HG03280 (cell line): ENCODE results near the gene SPDYE4.
A peak's percentile ranks its signal among the peaks of the same experiment; 100 is the strongest.

Experiments
- ATAC-seq: cut with Tn5 transposase; IDR thresholded peaks from one replicate; pipeline ENCODE4 v1.9.1; 2021; ENCODE audit warnings: mild to moderate bottlenecking, moderate library complexity; ENCODE audit not compliant: unreplicated experiment

Gene SPDYE4

DNA sequence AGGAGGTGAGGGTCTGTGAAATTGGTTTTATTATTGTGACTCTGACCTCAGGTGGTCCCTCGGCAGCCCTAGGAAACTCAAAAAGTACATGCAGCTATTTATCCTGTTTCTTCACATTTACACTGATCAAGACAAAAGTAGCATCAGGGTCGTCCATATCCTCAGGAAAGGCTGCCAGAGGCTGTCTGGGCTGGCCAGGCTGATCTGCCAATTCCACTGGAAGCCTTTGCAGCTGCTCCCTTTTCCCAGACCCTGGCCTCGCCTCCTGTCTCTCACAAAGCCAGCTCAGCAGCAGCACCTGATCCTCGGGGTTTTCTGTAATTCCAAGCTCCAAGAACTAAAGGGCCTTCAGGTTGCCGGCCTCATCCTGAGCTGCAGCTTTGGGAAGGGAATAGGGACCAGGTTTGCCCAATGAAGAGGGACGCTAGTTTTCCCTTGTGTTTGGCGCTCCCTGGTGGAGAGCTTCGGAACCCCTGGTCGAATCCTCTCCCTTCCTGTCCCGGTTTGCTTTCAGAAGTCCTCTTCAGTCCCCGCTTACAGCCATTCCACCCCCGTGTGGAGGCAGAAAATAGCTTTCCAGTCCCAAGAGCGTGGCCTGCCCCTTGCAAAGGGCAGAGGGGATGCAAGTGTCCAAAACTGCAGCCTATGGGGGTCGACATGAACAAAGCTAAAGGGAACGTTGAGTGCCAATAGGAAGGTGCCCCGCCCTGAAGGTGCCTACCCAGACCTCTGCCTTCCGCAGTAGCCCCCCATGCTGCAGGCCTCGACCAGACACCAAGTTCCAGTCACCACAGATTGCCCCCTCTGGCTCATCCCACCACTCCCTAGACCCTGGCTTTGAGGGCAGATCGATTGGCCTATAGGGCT, 27.4 kb upstream of the SPDYE4 start:
- no peak for ATAC-seq

GRCh38 chr17:8782176-8782575, 23.8 kb upstream of the SPDYE4 start:
- ATAC-seq: no peak

GRCh38 chr17:8781776-8782175, 23.4 kb upstream of the SPDYE4 start:
- ATAC-seq: no peak

DNA sequence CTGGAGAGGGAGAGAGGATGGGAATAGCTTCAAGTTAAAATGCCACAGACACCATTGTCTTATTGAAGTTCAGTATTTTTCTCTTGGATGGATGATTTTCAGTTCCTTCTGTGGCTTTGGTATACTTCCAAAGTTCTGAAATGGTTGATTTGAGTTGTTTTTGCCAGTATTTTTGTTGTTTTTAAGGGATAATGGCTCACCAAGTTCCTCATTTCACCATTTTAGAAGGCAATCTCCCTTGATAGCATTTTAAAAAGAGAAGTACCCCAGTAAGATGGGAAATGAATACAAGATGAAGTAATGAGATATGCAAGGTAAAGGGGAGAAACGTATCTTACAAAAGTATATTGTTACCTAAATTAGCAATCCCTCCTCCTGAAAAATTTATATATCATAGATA, 18.5 kb upstream of the SPDYE4 start:
- ATAC-seq: no peak

DNA sequence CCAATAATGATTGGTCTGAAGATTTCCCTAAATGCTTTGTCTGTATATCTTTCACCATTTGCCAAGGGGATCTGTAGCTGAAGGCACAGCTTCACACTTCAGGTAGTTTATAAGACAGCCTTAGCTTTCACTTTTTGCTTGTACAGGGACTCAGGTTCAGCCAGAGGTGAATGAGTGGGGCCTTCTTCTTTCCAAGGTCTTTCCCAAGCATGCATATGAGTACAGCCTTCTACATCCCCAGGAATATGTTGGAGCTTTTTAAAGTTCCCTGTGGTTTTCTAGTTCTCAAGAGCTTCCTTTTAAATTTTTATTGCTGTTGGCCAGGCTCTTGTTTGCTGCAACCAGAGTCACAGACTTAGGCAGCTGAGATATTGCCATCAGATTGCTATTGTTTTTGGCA, 17.9 kb upstream of the SPDYE4 start:
- ATAC-seq: no peak

- ATAC-seq: no peak
Measured at GRCh38 chr17:8766731-8767130, 8.4 kb upstream of the SPDYE4 start.

GRCh38 chr17:8762012-8762411, 3.7 kb upstream of the SPDYE4 start:
- no peak for ATAC-seq

DNA sequence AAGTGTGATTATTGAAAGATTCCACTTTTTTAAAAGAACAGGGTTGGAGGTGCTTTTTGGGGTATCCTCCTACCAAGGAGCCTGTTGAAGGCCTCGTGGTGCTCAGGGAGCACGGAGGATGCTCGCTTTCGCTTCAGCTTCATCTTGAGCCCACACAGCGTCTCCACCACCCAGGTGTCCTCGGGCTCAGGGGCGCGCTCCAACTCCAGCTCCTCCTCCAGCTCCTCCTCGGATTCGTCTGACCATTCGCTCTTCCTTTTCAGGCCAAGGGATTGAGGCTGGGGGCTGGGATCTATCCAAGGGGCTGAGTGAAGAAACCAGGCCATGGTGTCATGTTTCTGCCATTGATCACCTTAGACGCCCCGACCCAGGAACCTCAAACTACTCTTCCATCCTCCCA, 1.2 kb downstream of the SPDYE4 start:
- ATAC-seq: no peak

DNA sequence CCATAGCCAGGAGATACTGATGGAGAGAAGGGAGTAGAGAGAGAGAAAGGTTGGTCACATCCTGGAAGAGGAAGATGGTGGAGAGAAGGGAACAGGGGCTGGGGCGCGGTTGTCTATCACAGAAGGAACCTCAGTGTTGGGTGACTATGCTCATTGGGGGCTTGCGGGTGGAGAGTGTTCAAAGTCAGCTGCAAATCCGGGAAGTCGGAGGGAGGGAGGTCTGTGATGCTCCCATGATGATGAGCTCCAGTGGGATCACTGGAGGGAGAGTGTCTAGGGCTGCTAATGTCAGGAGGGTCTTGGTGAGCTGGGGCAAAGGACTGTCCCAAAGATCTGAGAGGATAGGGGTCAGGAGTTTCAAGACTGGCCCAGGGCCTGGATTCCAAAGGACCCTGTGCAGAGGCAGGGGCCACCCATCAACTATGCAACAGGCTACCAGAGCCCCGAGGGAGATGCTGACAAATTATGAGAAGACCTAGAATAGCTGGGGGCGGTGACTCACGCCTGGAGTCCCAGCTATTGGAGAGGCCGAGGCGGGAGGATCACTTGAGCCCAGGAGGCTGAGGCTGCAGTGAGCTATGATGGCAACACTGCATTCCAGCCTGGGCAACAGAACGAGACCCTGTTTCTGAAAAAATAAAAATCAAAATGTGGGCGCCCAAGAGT, 2.6 kb downstream of the SPDYE4 start:
- ATAC-seq: no peak

DNA sequence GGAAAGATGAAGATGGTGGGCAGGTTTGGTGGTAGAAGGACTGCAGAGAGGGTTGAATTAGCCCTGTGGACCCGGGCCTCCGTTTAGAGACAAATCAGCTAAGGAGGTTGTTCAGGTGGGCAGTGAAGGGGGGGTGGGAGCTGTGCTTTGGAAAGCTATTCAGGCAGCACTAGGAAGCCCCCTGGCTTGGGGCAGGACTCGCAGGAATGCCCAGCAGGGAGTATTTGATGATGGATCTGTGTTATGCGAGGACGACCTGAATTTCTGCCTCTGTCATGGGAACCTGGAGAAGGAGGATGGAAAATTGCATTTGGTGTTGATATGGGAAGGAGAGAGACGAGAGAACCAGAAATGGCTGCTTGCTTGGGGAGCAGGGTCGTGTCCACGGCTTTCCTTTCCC, 3.5 kb downstream of the SPDYE4 start:
- no peak for ATAC-seq

DNA sequence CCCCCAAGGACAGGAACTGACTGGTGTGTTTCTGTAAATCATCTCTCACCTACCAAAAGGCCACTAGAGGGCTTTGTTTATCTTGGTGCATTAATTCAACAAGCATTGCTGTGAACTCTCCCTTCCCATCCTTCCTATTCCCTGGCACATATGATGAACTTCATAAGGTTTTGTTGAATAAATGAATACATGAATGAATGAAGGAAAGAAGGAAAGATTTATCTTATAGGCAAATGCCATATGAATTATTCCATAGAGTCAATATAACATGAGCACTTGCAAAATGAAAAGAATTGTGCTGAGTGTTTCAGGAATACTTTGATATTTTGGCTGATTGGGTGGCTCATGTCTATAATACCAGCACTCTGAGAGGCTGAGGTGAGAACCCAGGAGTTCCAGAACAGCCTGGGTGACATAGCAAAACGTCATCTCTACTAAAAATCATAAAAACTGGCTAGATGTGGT, 4.3 kb downstream of the SPDYE4 start:
- ATAC-seq: no peak

DNA sequence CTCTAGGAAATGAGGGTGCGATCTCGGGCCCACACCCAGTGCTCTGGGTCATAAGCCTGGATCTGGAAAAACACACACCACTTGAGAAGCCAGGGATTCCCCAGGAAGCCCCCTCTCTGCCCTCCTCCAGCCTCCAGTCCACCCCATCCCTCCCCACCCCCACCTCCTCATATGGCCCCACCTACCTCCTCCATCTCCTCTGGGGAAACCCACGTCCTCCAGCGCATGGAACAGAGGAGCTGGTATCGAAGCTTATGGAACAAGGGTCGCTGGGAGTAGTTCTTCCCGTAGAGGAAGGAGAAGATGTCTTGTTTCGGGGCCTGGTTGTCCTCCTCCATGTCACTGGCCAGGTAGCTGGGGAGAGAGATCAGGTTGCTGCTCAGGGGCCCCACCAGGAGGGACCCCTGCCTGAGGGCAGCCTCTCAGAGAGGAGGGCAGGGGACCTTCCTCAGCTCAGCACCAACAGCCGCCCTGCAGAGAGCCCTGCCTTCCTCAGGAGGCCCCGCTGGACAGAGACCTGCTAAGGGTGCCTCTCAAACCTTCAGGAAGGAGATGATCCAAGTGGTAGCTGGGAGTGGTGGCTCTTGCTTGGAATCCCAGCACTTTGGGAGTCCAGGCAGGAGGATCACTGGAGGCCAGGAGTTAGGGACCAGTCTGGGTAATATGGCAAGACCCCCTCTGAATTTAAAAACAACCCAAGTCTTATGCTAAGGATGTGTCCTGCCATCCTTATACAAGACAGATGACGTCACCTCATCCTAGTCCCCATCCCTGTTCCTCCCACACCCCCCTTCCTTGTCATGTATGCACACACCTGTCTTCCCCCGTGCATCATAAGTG, 5.0 kb downstream of the SPDYE4 start:
- ATAC-seq: no peak

GRCh38 chr17:8749616-8750015, 8.7 kb downstream of the SPDYE4 start:
- ATAC-seq: no peak

GRCh38 chr17:8747742-8748141, 10.6 kb downstream of the SPDYE4 start:
- no peak for ATAC-seq

- peak; percentile 9 for ATAC-seq
Measured at GRCh38 chr17:8746501-8747236, 11.7 kb downstream of the SPDYE4 start.

GRCh38 chr17:8745586-8746500, 12.5 kb downstream of the SPDYE4 start:
- peak; percentile 65 for ATAC-seq

DNA sequence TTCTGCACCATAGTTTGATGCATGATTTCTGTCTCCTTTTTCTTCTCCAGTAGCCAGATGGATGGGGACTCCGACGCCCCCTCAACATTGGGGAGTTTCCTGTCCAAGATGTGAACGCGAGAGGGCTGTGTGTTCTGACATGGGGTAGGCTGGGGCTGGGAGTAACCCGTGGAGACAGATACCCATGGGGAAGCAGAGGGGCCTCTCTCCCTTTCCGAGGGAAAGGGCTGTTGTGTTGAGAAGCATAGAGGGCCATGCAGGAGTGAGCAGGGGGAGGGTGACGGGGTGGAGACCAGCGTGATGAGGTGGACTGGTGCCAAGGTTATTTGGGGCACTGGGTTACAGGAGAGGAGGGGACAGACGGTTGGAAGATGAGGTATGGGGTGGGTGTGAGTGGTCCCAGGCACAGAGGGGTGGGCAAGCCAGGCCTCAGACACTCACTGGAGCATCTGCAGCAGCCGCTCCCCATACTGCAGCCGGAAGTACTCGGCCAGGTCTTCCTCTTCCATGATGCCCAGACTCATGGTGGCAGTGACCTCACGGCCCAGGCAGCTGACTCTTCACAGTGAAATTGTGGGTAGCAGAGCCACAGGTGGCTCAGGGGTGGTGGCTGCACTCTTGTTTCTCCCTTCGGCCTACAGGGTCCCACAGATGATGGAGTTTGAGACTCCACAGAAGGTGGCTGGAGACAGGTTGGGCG, 14.1 kb downstream of the SPDYE4 start:
- ATAC-seq: no peak

DNA sequence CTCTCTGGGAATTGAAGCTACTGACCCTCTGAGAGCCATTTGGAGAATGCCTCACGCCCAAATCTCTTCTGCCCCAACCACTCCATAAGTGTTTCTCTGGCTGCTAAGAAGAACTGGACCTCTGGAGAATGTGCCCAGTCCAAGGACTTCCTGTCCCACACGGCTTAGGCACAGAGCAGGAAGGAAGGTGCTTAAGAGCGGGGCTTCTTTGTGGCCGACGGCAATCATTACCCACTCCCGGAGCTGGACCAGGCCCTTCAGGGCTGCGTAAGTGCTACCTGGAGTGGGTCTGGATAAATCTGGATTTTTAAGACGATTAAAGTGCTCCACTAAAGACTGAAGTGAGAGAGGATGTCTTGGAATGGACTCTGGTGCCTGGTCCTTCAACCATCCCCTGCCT, 15.5 kb downstream of the SPDYE4 start:
- no peak for ATAC-seq

DNA sequence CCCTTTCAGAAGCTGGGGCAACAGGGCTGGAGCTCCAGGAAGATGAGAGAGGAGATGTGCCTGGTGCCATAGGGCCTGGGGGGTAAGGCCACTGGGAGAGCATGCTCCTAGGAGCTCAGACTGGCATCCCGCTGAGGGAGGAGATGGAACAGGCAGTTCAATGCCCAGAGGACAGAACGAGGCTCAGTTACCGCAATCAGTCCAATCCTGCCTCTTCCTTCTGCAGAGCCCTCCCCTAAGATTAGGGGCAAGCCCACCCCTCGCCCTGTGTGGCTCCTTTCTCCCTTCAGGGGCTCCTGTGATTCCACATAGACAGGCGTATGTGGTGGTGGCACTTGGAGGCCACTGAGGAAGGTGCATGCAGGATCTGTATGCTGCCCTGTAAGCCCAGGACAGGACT, 16.1 kb downstream of the SPDYE4 start:
- ATAC-seq: no peak
